Activated T-cell treated with anti-CD3 and anti-CD28 coated beads, Interleukin-2, amount 50 U/mL, for 4 hours (primary cell): ENCODE results near the gene MVB12B. TPM values are rescaled to one million over a fixed set of nuclear protein-coding genes. Genes with fewer than 3 reads are reported as not detected.

Experiments
- ATAC-seq, 2 donors: fragments of 200-7000 bp; cut with Tn5 transposase; one replicate each; pipeline ENCODE4 v1.10.0; 2021
- DNase-seq: peaks from one replicate; pipeline ENCODE4 v3.0.0-alpha.2; 2020
- H3K27me3 Mint-ChIP-seq: one replicate; pipeline ENCODE4 v1.8.0; 2021; ENCODE audit warnings: low read depth, mixed read lengths
- H3K36me3 Mint-ChIP-seq: one replicate; pipeline ENCODE4 v1.8.0; 2022; ENCODE audit warnings: mixed read lengths; ENCODE audit not compliant: insufficient read depth
- H3K4me1 Mint-ChIP-seq: one replicate; pipeline ENCODE4 v1.8.0; 2021; ENCODE audit warnings: low read depth, mixed read lengths
- H3K4me3 Mint-ChIP-seq: one replicate; pipeline ENCODE4 v1.8.0; 2021; ENCODE audit warnings: mild to moderate bottlenecking, moderate library complexity, mixed read lengths
- H3K9me3 Mint-ChIP-seq: one replicate; pipeline ENCODE4 v1.8.0; 2021; ENCODE audit warnings: mixed read lengths
- total RNA-seq, 3 donors: library from RNA; stranded (reverse); gene quantifications; one replicate each; pipeline ENCODE4 v1.2.1, GENCODE V29; 2021

The MVB12B gene
- total RNA-seq, 3 donors from 2014 or later, result 3.7 to 4.5 (median 4.1) TPM

GRCh38 chr9:126448136-126448535 is 121.5 kb downstream of the MVB12B start:
- no peak overlapping the region for H3K4me3 Mint-ChIP-seq
- H3K36me3 Mint-ChIP-seq, result peaks cover 1% of the 10 kb centered on the region
- peaks cover 5% of the 10 kb centered on the region for H3K4me1 Mint-ChIP-seq
- DNase-seq, result no peak
- H3K9me3 Mint-ChIP-seq, result no peaks in the 10 kb centered on the region
- H3K27me3 Mint-ChIP-seq, result no peaks in the 10 kb centered on the region
- ATAC-seq, result no peak

GRCh38 chr9:126448865-126449577 is 122.4 kb downstream of the MVB12B start:
- Mint-ChIP-seq H3K27me3 (no peaks in the 10 kb centered on the region), H3K4me3 (no peak overlapping the region), H3K36me3 (peaks cover 1% of the 10 kb centered on the region), H3K4me1 (peaks cover 4% of the 10 kb centered on the region), H3K9me3 (no peaks in the 10 kb centered on the region)
- DNase-seq (no peak), ATAC-seq (no peak)

GRCh38 chr9:126449725-126450667 is 123.4 kb downstream of the MVB12B start:
- peaks cover 3% of the 10 kb centered on the region for H3K4me1 Mint-ChIP-seq
- no peak for DNase-seq

GRCh38 chr9:126450668-126451205 is 124.1 kb downstream of the MVB12B start:
- DNase-seq, result no peak
- Mint-ChIP-seq H3K27me3 (no peaks in the 10 kb centered on the region), H3K4me3 (no peak overlapping the region), H3K9me3 (no peaks in the 10 kb centered on the region), H3K4me1 (peaks cover 3% of the 10 kb centered on the region), H3K36me3 (peaks cover 4% of the 10 kb centered on the region)
- no peak for ATAC-seq

More at GRCh38 chr9:126449725-126450667, 123.4 kb downstream of the MVB12B start:
- Mint-ChIP-seq H3K27me3 (no peaks in the 10 kb centered on the region), H3K9me3 (no peaks in the 10 kb centered on the region), H3K36me3 (peaks cover 4% of the 10 kb centered on the region), H3K4me3 (no peak overlapping the region)
- ATAC-seq, result no peak

- no peak overlapping the region for H3K4me3 Mint-ChIP-seq
- DNase-seq (no peak), ATAC-seq (no peak)
- H3K36me3 Mint-ChIP-seq, result peaks cover 4% of the 10 kb centered on the region
- H3K4me1 Mint-ChIP-seq, result peaks cover 3% of the 10 kb centered on the region
- H3K27me3 Mint-ChIP-seq, result no peaks in the 10 kb centered on the region
- H3K9me3 Mint-ChIP-seq, result no peaks in the 10 kb centered on the region
These were observed 124.8 kb downstream of the MVB12B start for GRCh38 chr9:126451316-126451885.

GRCh38 chr9:126452106-126452505 is 125.5 kb downstream of the MVB12B start:
- ATAC-seq, result no peak
- no peak for DNase-seq
- Mint-ChIP-seq H3K9me3 (no peaks in the 10 kb centered on the region), H3K27me3 (no peaks in the 10 kb centered on the region), H3K4me1 (peaks cover 3% of the 10 kb centered on the region), H3K4me3 (no peak overlapping the region), H3K36me3 (peaks cover 4% of the 10 kb centered on the region)

- Mint-ChIP-seq H3K27me3 (no peaks in the 10 kb centered on the region), H3K36me3 (peaks cover 4% of the 10 kb centered on the region), H3K9me3 (no peaks in the 10 kb centered on the region), H3K4me3 (no peak overlapping the region), H3K4me1 (peaks cover 3% of the 10 kb centered on the region)
- ATAC-seq (no peak), DNase-seq (no peak)
These were observed 126.7 kb downstream of the MVB12B start for GRCh38 chr9:126453156-126453963.

GRCh38 chr9:126454215-126454614 is 127.6 kb downstream of the MVB12B start:
- DNase-seq (no peak), ATAC-seq (no peak)
- H3K4me1 Mint-ChIP-seq, result peaks cover 3% of the 10 kb centered on the region
- H3K4me3 Mint-ChIP-seq, result no peak overlapping the region
- no peaks in the 10 kb centered on the region for H3K27me3 Mint-ChIP-seq
- peaks cover 4% of the 10 kb centered on the region for H3K36me3 Mint-ChIP-seq
- no peaks in the 10 kb centered on the region for H3K9me3 Mint-ChIP-seq

GRCh38 chr9:126454795-126455194 is 128.2 kb downstream of the MVB12B start:
- Mint-ChIP-seq H3K27me3 (no peaks in the 10 kb centered on the region), H3K9me3 (no peaks in the 10 kb centered on the region), H3K4me1 (peaks cover 3% of the 10 kb centered on the region), H3K36me3 (peaks cover 4% of the 10 kb centered on the region), H3K4me3 (no peak overlapping the region)
- no peak for ATAC-seq
- no peak for DNase-seq

- ATAC-seq (no peak), DNase-seq (no peak)
- Mint-ChIP-seq H3K4me3 (no peak overlapping the region), H3K36me3 (peaks cover 4% of the 10 kb centered on the region), H3K9me3 (no peaks in the 10 kb centered on the region), H3K27me3 (no peaks in the 10 kb centered on the region), H3K4me1 (peaks cover 3% of the 10 kb centered on the region)
These were observed 130.0 kb downstream of the MVB12B start for GRCh38 chr9:126456441-126457174.

- Mint-ChIP-seq H3K4me1 (peaks cover 3% of the 10 kb centered on the region), H3K36me3 (peaks cover 4% of the 10 kb centered on the region), H3K27me3 (no peaks in the 10 kb centered on the region), H3K9me3 (no peaks in the 10 kb centered on the region), H3K4me3 (no peak overlapping the region)
- ATAC-seq (no peak), DNase-seq (no peak)
These were observed 130.5 kb downstream of the MVB12B start for GRCh38 chr9:126457175-126457547.

GRCh38 chr9:126457890-126458289 is 131.3 kb downstream of the MVB12B start:
- no peaks in the 10 kb centered on the region for H3K9me3 Mint-ChIP-seq
- DNase-seq (no peak), ATAC-seq (no peak)
- H3K4me3 Mint-ChIP-seq, result no peak overlapping the region
- peaks cover 2% of the 10 kb centered on the region for H3K4me1 Mint-ChIP-seq
- H3K27me3 Mint-ChIP-seq, result no peaks in the 10 kb centered on the region
- H3K36me3 Mint-ChIP-seq, result peaks cover 3% of the 10 kb centered on the region

GRCh38 chr9:126459126-126459525 is 132.5 kb downstream of the MVB12B start:
- Mint-ChIP-seq H3K4me3 (no peak overlapping the region), H3K27me3 (no peaks in the 10 kb centered on the region), H3K9me3 (no peaks in the 10 kb centered on the region), H3K4me1 (peaks cover 2% of the 10 kb centered on the region), H3K36me3 (peaks cover 5% of the 10 kb centered on the region)
- no peak for ATAC-seq
- no peak for DNase-seq
